ENCODE measurements around the gene PROM1. TPM values are rescaled to one million over a fixed set of nuclear protein-coding genes. Genes with fewer than 3 reads are reported as not detected.

PROM1 gene
- total and polyA plus RNA-seq, 2 of the 13 experiments (the other 11 are each of a cell fraction or from before 2014, with no cell fraction given) = 3.9 to 16.4 TPM

- H3K36me3 ChIP-seq (replicated peaks in 1 of 2; ENCODE audit: control insufficient read depth in 1 of 2, insufficient read depth in 2 of 2, low read length in 2 of 2) = no peaks in the 10 kb centered on the region
- H3K79me2 ChIP-seq (ENCODE audit: insufficient read depth, low read length) = no peaks in the 10 kb centered on the region
- no peak for DNase-seq (ENCODE audit: low spot score)
- H3K9me3 ChIP-seq (ENCODE audit: low read length) = no peaks in the 10 kb centered on the region
- TF ChIP-seq PREB (CRISPR knock-in tag; IDR thresholded peaks at IDR 0.05) = no peak
- TF ChIP-seq, protein P1, sequence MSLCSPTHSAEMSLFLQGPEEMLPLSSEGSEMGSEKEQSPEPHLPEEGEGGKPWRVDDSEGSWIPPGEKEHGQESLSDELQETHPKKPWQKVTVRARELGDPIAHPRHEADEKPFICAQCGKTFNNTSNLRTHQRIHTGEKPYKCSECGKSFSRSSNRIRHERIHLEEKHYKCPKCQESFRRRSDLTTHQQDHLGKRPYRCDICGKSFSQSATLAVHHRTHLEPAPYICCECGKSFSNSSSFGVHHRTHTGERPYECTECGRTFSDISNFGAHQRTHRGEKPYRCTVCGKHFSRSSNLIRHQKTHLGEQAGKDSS (CRISPR knock-in tag; IDR thresholded peaks at IDR 0.05; ENCODE audit: borderline replicate concordance, low read depth) = no peak
- no peak for TF ChIP-seq STAT5B (CRISPR knock-in tag; IDR thresholded peaks at IDR 0.05)
- no peak for TF ChIP-seq RELA (CRISPR knock-in tag; IDR thresholded peaks at IDR 0.05)
- no peak for TF ChIP-seq CCAR2 (optimal IDR thresholded peaks at IDR 0.05; ENCODE audit: low read depth, low read length)
- no peak for TF ChIP-seq WIZ (CRISPR knock-in tag; IDR thresholded peaks at IDR 0.05)
- TF ChIP-seq NFKBIZ (CRISPR knock-in tag; IDR thresholded peaks at IDR 0.05) = no peak
- no peak for TF ChIP-seq MEIS1 (CRISPR knock-in tag; IDR thresholded peaks at IDR 0.05; ENCODE audit: borderline replicate concordance)
- TF ChIP-seq FLYWCH1 (CRISPR knock-in tag; IDR thresholded peaks at IDR 0.05) = no peak
- TF ChIP-seq ZNF546 (CRISPR knock-in tag; conservative IDR thresholded peaks at IDR 0.05) = no peak
- TF ChIP-seq ZNF550 (CRISPR knock-in tag; IDR thresholded peaks at IDR 0.05; ENCODE audit: borderline replicate concordance) = no peak
- TF ChIP-seq, protein P2, sequence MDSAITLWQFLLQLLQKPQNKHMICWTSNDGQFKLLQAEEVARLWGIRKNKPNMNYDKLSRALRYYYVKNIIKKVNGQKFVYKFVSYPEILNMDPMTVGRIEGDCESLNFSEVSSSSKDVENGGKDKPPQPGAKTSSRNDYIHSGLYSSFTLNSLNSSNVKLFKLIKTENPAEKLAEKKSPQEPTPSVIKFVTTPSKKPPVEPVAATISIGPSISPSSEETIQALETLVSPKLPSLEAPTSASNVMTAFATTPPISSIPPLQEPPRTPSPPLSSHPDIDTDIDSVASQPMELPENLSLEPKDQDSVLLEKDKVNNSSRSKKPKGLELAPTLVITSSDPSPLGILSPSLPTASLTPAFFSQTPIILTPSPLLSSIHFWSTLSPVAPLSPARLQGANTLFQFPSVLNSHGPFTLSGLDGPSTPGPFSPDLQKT (CRISPR knock-in tag; IDR thresholded peaks at IDR 0.05; ENCODE audit: borderline replicate concordance) = no peak
- no peak for TF ChIP-seq ZNF629 (CRISPR knock-in tag; conservative IDR thresholded peaks at IDR 0.05)
- no peak for TF ChIP-seq MYNN (CRISPR knock-in tag; IDR thresholded peaks at IDR 0.05; ENCODE audit: low read depth)
- no peak for TF ChIP-seq SRY (CRISPR knock-in tag; IDR thresholded peaks at IDR 0.05)
- no peak for TF ChIP-seq ZBTB7A (CRISPR knock-in tag; IDR thresholded peaks at IDR 0.05)
- TF ChIP-seq, protein P3, sequence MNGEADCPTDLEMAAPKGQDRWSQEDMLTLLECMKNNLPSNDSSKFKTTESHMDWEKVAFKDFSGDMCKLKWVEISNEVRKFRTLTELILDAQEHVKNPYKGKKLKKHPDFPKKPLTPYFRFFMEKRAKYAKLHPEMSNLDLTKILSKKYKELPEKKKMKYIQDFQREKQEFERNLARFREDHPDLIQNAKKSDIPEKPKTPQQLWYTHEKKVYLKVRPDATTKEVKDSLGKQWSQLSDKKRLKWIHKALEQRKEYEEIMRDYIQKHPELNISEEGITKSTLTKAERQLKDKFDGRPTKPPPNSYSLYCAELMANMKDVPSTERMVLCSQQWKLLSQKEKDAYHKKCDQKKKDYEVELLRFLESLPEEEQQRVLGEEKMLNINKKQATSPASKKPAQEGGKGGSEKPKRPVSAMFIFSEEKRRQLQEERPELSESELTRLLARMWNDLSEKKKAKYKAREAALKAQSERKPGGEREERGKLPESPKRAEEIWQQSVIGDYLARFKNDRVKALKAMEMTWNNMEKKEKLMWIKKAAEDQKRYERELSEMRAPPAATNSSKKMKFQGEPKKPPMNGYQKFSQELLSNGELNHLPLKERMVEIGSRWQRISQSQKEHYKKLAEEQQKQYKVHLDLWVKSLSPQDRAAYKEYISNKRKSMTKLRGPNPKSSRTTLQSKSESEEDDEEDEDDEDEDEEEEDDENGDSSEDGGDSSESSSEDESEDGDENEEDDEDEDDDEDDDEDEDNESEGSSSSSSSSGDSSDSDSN (CRISPR knock-in tag; IDR thresholded peaks at IDR 0.05) = no peak
- ChIA-PET POLR2A (no interaction called here), CTCF (ENCODE audit: low intra/inter-chr PET ratio, low total read pairs) (no interaction called here)
- H3K9ac ChIP-seq (ENCODE audit: insufficient read depth, low read depth, low read length) = no peak overlapping the region
- no peak overlapping the region for H3K4me2 ChIP-seq (ENCODE audit: low read depth, low read length)
- no peak overlapping the region for H2AFZ ChIP-seq (ENCODE audit: low read length)
- no TSS peak for BruUV-seq (replicated peaks)
- in situ Hi-C loops (cut with HindIII; ENCODE audit: extremely low pct_ligation_motif_present, low pct_unique_long_range_greater_than_20kb) = no loop called here
- no peak for ATAC-seq
- no peaks in the 10 kb centered on the region for H4K20me1 ChIP-seq (ENCODE audit: insufficient read depth, low read length)
- intact Hi-C loops (cut with micrococcal nuclease; ENCODE audit: unreplicated experiment) = no loop called here
- H3K4me1 ChIP-seq (ENCODE audit: insufficient read depth, low read length) = no peaks in the 10 kb centered on the region
- 60% methylated on average over 4 of the region's 4 CpGs for WGBS (ENCODE audit: low lambda C conversion rate)
- H3K27me3 ChIP-seq (ENCODE audit: control insufficient read depth in 1 of 2, insufficient read depth in 2 of 2, low read length in 2 of 2) = no peaks in the 10 kb centered on the region
- H3K4me3 ChIP-seq (replicated peaks in 1 of 3; ENCODE audit: insufficient read depth in 1 of 3, low read depth in 2 of 3, low read length in 3 of 3) = no peak overlapping the region
- H3K27ac ChIP-seq (ENCODE audit: extremely low read length, insufficient read depth, low read length) = no peak overlapping the region
- no peak for FAIRE-seq
Measured at GRCh38 chr4:15996773-15997172, 87.0 kb downstream of the PROM1 start.

Data from HepG2 (cell line).